HG02678 (cell line): ENCODE measurements around the gene PYROXD2.
"Not testable (repeated sequence)": the region's sequence is repeated elsewhere in the genome, so short reads cannot be mapped to it uniquely, and the experiment has no call there.

ENCODE experiments used
- ATAC-seq: cut with Tn5 transposase; IDR thresholded peaks from one replicate; pipeline ENCODE4 v1.9.1; 2021; ENCODE audit warnings: mild to moderate bottlenecking, moderate library complexity; ENCODE audit not compliant: unreplicated experiment

PYROXD2 gene

DNA sequence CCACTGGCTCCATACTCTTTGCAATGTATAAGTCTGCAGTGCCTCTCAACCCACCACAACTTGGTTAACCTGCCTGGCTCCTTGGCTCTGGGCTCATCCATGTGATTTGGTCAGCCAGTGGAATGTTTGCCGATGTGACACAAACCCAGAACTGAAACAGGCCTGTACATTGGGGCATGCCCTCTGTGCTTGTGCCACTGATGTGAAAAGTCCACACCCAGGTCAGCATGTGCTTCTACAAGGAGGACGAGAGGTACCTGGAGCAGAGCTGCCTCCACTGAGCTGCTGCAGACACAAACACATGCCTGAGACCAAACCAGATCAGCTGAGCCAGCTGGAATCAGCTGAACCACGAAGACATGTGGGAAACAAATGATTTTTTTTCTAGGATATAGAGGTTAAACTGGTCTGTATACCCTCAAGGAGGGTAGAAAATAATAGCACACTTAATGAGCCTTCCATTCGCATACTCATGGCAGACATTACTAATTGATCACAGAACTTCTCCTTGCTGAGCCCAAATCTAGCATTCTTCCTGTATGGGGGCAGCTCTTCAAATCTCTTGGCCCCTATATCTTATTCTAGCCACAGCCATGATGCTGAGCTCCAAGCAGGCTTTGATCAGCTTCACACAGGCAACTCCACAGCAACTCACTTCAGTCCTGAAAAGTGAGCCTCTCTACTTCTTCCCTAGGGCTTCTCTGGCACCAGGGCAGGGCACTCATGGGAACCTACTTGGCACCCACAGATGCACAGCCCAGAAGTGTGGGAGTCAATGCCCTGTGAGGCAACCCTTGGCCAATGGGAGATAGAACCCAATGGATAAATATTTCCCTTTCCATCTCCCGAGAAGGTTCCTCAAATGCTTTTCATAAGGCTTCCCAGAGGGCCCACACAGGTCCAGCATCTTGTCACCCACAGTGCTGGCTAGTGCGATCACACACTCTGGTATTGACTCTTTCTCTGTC is 18.6 kb downstream of the PYROXD2 start:
- no peak for ATAC-seq

GRCh38 chr10:98394851-98395440 is 20.0 kb downstream of the PYROXD2 start:
- no peak for ATAC-seq

- no peak for ATAC-seq
Measured at GRCh38 chr10:98391578-98391991, 23.4 kb downstream of the PYROXD2 start.

GRCh38 chr10:98391065-98391464 is 23.9 kb downstream of the PYROXD2 start:
- ATAC-seq = peak; percentile 72

- ATAC-seq = no peak
Measured at GRCh38 chr10:98390406-98390805, 24.6 kb downstream of the PYROXD2 start.

DNA sequence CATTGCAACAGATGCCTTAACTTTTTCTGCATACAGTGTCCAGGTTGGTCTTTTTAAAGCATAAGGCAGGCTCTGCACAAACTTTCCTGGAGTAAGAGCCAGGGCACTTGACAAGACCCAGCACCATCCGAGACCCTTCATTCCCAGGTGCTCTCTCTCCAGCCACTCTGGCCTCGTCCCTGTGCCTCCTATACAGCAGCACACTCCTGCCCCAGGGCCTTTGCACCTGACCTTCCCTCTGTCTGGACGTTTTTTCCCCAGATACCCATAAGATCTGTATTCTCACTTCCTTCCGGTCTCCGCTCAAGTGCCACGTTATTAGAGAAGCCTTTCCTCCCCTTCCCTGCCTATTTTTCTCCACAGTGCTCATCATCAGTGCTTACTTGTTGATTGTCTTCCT is 25.6 kb downstream of the PYROXD2 start:
- no peak for ATAC-seq

DNA sequence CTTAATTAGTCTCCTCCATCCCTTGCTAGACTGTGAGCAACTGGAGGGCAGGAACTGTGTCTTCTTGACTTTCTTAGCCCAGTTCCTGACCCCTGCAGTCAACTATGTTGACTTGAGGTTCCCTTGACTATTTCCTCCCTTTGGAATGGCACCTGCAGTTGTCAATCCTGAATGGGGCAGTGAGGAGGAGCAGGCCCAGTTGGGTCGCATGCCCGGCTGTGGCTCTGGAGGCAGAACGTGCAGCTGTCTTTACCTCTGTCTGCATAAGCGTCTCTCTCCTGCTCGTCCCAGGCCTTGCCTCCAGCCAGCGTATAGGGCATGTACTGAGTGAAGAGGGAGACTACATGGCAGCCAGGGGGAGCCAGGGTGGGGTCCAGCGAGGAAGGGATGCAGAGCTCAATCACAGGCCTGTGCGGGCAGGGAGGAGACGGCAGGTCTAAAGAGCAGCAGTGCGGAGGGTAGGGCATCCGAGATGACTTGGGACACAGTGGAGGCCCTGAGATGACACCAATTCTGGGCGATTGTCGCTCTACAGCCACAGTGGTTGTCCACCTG is 26.8 kb downstream of the PYROXD2 start:
- no peak for ATAC-seq

DNA sequence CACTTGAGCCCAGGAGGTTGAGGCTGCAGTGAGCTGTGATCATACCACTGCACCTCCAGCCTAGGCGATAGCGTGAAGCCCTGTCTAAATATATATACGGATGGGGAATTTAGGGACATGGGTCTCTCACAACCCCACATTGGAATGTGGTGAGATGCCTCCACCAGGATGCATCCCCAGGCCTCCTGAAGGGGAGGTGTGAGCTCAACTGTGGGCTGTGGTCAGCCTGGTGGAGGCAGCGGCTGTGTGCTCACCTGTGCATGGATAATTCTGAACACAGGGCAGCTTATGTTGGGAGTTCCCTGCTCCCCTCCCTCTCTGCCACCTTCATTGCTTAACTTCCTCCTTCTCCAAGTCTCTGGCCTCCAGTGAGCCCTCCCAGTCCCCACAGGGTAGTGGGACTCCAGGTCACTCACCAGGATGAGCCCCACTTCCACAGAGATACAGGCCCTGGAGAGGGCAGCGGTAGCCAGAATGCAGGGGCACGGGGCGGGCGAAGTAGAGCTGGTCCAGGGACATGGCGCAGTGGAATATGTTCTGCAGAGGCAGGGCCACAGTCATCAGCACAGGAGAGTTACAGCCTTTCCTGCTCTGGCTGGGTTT is 30.4 kb downstream of the PYROXD2 start:
- ATAC-seq = no peak

DNA sequence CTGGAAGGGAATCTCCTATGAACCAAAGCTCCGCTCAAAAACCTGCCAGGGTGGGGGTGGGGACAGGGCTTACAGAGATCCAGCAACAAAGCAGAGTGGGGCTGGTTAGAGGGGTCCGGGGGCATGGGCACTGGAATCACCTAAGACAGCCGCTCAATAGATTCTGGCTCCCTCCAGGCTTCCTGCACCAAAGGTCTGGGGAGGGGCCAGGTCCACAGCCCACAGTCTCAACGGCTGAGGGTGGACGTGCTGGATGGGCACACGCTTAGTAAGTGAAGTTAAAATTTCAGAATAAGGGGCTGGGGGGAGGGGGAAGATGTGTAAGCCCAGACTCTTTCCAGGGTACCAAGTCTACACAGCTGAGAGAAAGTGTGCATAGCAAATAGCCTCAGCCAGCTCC is 31.1 kb downstream of the PYROXD2 start:
- ATAC-seq = no peak

GRCh38 chr10:98383134-98383667 is 31.8 kb downstream of the PYROXD2 start:
- ATAC-seq = not testable (repeated sequence)

GRCh38 chr10:98382691-98383101 is 32.3 kb downstream of the PYROXD2 start:
- ATAC-seq = no peak

- no peak for ATAC-seq
Measured at GRCh38 chr10:98380493-98381339, 34.3 kb downstream of the PYROXD2 start.

DNA sequence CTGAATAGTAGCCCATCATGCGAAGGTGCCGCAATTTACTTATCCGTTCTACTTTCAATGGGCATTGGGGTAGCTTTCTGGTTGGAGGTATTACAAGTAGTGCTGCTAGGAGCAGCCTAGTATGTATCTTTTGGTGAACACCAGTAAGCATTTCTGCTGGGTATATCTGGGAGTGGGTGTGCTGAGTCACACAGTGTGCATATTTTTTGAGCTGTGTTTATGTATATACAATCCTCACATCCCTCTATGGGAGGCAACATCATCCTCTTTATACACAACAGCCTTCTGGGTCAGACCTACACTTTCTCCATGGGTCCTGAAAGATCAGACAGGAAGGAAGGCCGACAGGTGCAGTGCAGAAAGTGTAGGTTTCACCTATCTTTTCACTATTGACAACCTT is 36.3 kb downstream of the PYROXD2 start:
- no peak for ATAC-seq

DNA sequence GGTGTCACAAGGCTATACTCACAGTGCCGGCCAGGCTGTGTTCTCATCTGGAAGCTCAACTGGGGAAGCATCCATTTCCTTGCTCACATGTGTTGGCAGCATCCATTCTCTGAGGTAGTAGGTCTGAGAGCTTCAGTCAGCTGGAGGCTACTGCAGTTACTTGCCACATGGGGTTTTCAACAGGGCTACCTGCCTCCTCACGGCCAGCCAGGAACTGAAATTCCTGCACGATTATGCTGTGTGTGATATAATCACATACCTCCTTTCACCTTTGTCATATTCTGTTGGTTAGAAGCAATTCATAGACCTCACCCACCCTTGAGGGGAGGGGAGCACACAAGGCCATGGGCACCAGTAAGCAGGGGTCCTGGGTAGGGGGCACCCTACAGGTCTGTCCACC is 37.4 kb downstream of the PYROXD2 start:
- no peak for ATAC-seq

GRCh38 chr10:98377001-98377400 is 38.0 kb downstream of the PYROXD2 start:
- no peak for ATAC-seq

- ATAC-seq = no peak
Measured at GRCh38 chr10:98376485-98376884, 38.5 kb downstream of the PYROXD2 start.

- ATAC-seq = no peak
Measured at GRCh38 chr10:98374217-98374985, 40.6 kb downstream of the PYROXD2 start.

GRCh38 chr10:98373260-98374040 is 41.5 kb downstream of the PYROXD2 start:
- no peak for ATAC-seq
